A673 (cell line): ENCODE measurements around the gene ASPSCR1.
A peak's percentile ranks its signal among the peaks of the same experiment; 100 is the strongest.

ENCODE experiments used
- EZH2 ChIP-seq: fragments of 200-600 bp; sonication (generic); IDR thresholded peaks from 2 replicates; pipeline ENCODE4 v1.6.1; 2017; ENCODE audit warnings: borderline replicate concordance, low read depth, mild to moderate bottlenecking, mixed read lengths, antibody characterized with exemption, low read length; ENCODE audit not compliant: poor library complexity, severe bottlenecking
- TF ChIP-seq, protein P1 (sequence below): fragments of 300-800, 200-600 bp; sonication (generic); conservative IDR thresholded peaks from 2 replicates; pipeline ENCODE4 v1.5.1; 2017; ENCODE audit warnings: low read depth, mild to moderate bottlenecking, antibody characterized with exemption, low read length, moderate library complexity, mixed read lengths

DNA sequence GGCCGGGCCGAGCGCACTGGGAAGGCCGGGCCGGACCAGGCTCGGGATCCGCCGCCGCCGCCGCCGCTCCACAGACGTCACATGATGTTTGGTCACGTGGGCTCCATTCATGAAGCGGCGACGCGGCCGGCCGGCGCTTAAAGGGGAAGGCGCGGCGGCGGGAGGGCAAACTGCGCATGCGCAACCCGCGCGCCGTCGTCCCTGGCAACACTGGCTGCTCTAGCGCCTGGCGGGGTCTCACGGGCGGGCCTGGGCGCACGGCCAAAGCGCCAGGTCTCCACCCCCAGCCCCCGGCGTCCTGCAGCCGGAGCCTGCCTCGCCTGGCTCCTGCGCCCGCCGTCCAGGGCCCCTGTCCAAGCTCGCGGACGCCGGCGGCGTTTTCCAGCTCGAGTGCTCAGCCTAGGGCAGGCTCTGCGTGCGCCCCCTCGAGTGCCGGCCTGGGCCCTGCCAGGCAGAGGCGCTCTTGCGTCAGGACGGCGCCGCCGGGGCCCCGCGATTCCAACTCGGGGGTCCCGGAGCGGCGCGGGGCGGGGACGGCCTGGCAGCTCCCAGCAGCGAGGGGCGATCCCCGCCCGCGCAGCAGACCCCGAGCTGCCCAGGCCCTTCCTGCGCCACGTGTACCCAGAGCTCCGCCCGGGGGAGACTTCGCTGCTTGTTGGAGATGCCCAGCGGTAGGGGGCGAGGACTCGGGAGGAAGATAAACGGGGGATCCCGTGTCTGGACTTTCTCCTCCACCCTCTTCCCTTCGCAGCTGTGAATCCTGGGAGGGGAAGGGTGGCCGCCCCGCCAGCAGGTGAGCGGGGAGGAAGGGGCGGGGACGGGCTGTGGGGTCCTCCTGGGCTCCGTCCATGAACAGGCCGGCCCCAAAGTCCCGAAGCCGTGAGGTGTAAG, 49.5 kb upstream of the ASPSCR1 start, which contains the start of gene MAFG:
- TF ChIP-seq, protein P1, sequence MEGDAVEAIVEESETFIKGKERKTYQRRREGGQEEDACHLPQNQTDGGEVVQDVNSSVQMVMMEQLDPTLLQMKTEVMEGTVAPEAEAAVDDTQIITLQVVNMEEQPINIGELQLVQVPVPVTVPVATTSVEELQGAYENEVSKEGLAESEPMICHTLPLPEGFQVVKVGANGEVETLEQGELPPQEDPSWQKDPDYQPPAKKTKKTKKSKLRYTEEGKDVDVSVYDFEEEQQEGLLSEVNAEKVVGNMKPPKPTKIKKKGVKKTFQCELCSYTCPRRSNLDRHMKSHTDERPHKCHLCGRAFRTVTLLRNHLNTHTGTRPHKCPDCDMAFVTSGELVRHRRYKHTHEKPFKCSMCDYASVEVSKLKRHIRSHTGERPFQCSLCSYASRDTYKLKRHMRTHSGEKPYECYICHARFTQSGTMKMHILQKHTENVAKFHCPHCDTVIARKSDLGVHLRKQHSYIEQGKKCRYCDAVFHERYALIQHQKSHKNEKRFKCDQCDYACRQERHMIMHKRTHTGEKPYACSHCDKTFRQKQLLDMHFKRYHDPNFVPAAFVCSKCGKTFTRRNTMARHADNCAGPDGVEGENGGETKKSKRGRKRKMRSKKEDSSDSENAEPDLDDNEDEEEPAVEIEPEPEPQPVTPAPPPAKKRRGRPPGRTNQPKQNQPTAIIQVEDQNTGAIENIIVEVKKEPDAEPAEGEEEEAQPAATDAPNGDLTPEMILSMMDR = peak; percentile 55; the same call in 1 of the 2 replicates
- no peak for TF ChIP-seq EZH2
